ENCODE data around the gene GTF3C5.

DNA sequence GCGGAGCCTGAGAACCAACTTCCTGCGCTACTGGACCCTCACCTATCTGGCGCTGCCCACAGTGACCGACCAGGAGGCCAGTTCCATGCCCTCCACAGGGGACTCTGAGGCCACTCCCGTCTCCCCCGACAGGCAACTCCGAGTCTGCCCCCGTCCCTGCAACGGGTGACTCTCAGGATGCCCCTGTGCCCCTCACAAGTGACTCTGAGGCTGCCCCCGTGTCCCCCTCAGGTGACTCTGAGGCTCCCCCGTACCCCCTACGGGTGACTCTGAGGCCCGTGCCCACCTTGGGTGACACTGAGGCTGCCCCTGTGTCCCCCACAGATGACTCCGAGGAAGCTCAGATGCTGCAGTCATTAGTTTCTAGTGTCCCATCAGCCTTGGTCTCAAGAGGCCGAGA is 56.1 kb downstream of the GTF3C5 start:
- TF ChIP-seq POLR2A (conservative IDR thresholded peaks at IDR 0.05) (no peak), GABPA (tag; conservative IDR thresholded peaks at IDR 0.05; ENCODE audit: low read depth) (no peak), CTCF (IDR thresholded peaks at IDR 0.05 in 2 of 3, conservative IDR thresholded peaks at IDR 0.05 in 1 of 3; ENCODE audit: insufficient read depth in 2 of 3, low read depth in 1 of 3, low read length in 3 of 3) (no peak), KAT8 (IDR thresholded peaks at IDR 0.05; ENCODE audit: low read depth) (no peak), GATA2 (CRISPR knock-in tag; IDR thresholded peaks at IDR 0.05) (no peak), ETV1 (tag; conservative IDR thresholded peaks at IDR 0.05; ENCODE audit: low read depth) (no peak), ZNF766 (CRISPR knock-in tag; conservative IDR thresholded peaks at IDR 0.05) (no peak)
